Gastrocnemius medialis (tissue), 4 donors: Measurements from ENCODE around the gene TMTC1. TPM values are rescaled to one million over a fixed set of nuclear protein-coding genes. Genes with fewer than 3 reads are reported as not detected.
A peak's percentile ranks its signal among the peaks of the same experiment; 100 is the strongest.

Source experiments
- ATAC-seq, 2 donors: fragments of 150-250 bp; one replicate each; pipeline ENCODE4 v1.9.1; 2016
- DNase-seq, 2 donors: peaks; one replicate each; pipeline ENCODE4 v3.0.0-alpha.2; 2019
- H3K27ac ChIP-seq, 4 donors: fragments of 200-600 bp; sonication (generic); 1 replicate in 1 of 4; 2 replicates in 3 of 4; pipeline ENCODE4 v1.5.1; 2016 to 2018; ENCODE audit warnings: mild to moderate bottlenecking in 2 of 4, moderate library complexity in 1 of 4
- H3K27me3 ChIP-seq, 3 donors: fragments of 200-600 bp; sonication (generic) in 2 of 3; 1 replicate in 1 of 3; 2 replicates in 2 of 3; pipeline versions ENCODE4 v1.5.1 to v1.6.0; 2016 to 2019; ENCODE audit warnings: mild to moderate bottlenecking in 1 of 3, moderate library complexity in 1 of 3
- H3K36me3 ChIP-seq, 2 donors: fragments of 200-600 bp; sonication (generic) in 1 of 2; one replicate each; pipeline ENCODE4 v1.5.1; 2017 to 2018
- H3K4me1 ChIP-seq, 2 donors: fragments of 200-600 bp; sonication (generic) in 1 of 2; one replicate each; pipeline ENCODE4 v1.5.1; 2016 to 2017; ENCODE audit warnings: mild to moderate bottlenecking in 2 of 2
- H3K4me3 ChIP-seq, 4 donors: fragments of 200-600 bp; sonication (generic) in 3 of 4; 1 replicate in 1 of 4; 2 replicates in 3 of 4; pipeline ENCODE4 v1.5.1; 2016 to 2019; ENCODE audit warnings: mild to moderate bottlenecking in 2 of 4
- H3K9me3 ChIP-seq, 3 donors: fragments of 200-600 bp; sonication (generic) in 2 of 3; 1 replicate in 1 of 3; 2 replicates in 2 of 3; pipeline ENCODE4 v1.5.1; 2016 to 2019
- CTCF ChIP-seq, 5 experiments: fragments of 450-650 bp in 3 of 5; fragments of 200-600 bp in 2 of 5; sonication (generic) in 2 of 5; IDR thresholded peaks in 4 of 5; conservative IDR thresholded peaks in 1 of 5; 1 replicate in 4 of 5; 2 replicates in 1 of 5; pipeline ENCODE4 v1.5.1; 2016 to 2019; ENCODE audit warnings: antibody characterized with exemption in 5 of 5, mild to moderate bottlenecking in 3 of 5, moderate library complexity in 3 of 5
- POLR2A ChIP-seq, 2 donors: fragments of 450-650 bp; IDR thresholded peaks; one replicate each; pipeline ENCODE4 v1.6.1; 2017; ENCODE audit warnings: antibody characterized with exemption in 2 of 2, mild to moderate bottlenecking in 2 of 2, moderate library complexity in 2 of 2
- in situ Hi-C, 4 donors: fragments of 200-750 bp; cut with MboI; loops; one replicate each; pipeline versions ENCODE4 v1.15.0 to v1.8.0; 2017; ENCODE audit warnings: low sequenced_read_pairs in 4 of 4
- intact Hi-C: fragments of 100-400 bp; cut with DNase I; formaldehyde crosslinking; loops from one replicate; pipeline ENCODE4 v1.15.1; 2023; ENCODE audit warnings: low total_unique reads
- total RNA-seq, 4 donors: library from RNA; depleted of rRNA; stranded (reverse); fragments of >200 nt; gene quantifications; one replicate each; pipeline versions ENCODE4 v1.1.0 to v1.2.3, GENCODE V29; 2016

Gene TMTC1
- total RNA-seq, 4 donors from 2014 or later = 38.5 to 83.5 (median 42.6) TPM

- in situ Hi-C loops (no loop called here), intact Hi-C loops (no loop called here)
- no peak overlapping the region for H3K4me3 ChIP-seq
- H3K27me3 ChIP-seq = no peaks in the 10 kb centered on the region
- peaks cover 36 to 40% of the 10 kb centered on the region in 2 donors for H3K4me1 ChIP-seq
- no peak overlapping the region for H3K27ac ChIP-seq
- TF ChIP-seq POLR2A (IDR thresholded peaks at IDR 0.05) (no peak), CTCF (IDR thresholded peaks at IDR 0.05 in 4 of 5, conservative IDR thresholded peaks at IDR 0.05 in 1 of 5) (no peak)
- ATAC-seq (no peak), DNase-seq (no peak)
- no peaks in the 10 kb centered on the region for H3K36me3 ChIP-seq
- H3K9me3 ChIP-seq = no peaks in the 10 kb centered on the region
Observed at GRCh38 chr12:29671742-29672141, 112.0 kb downstream of the TMTC1 start.

GRCh38 chr12:29667011-29667410 is 116.7 kb downstream of the TMTC1 start:
- ATAC-seq = no peak
- Histone ChIP-seq H3K36me3 (no peaks in the 10 kb centered on the region), H3K4me3 (no peak overlapping the region), H3K4me1 (peaks cover 4 to 9% of the 10 kb centered on the region in 2 donors), H3K27me3 (no peaks in the 10 kb centered on the region), H3K27ac (no peak overlapping the region), H3K9me3 (no peaks in the 10 kb centered on the region)
- intact Hi-C loops (no loop called here), in situ Hi-C loops (no loop called here)
- no peak for DNase-seq
- TF ChIP-seq CTCF (IDR thresholded peaks at IDR 0.05 in 4 of 5, conservative IDR thresholded peaks at IDR 0.05 in 1 of 5) = no peak

- in situ Hi-C loops (no loop called here), intact Hi-C loops (no loop called here)
- Histone ChIP-seq H3K27ac (no peak overlapping the region), H3K36me3 (no peaks in the 10 kb centered on the region), H3K4me3 (no peak overlapping the region), H3K27me3 (no peaks in the 10 kb centered on the region), H3K9me3 (no peaks in the 10 kb centered on the region), H3K4me1 (peaks cover 13 to 17% of the 10 kb centered on the region in 2 donors)
- TF ChIP-seq POLR2A (IDR thresholded peaks at IDR 0.05) (no peak), CTCF (IDR thresholded peaks at IDR 0.05 in 4 of 5, conservative IDR thresholded peaks at IDR 0.05 in 1 of 5) (no peak)
- no peak for ATAC-seq
- no peak for DNase-seq
Observed at GRCh38 chr12:29665107-29665506, 118.6 kb downstream of the TMTC1 start.

- Histone ChIP-seq H3K9me3 (no peaks in the 10 kb centered on the region), H3K27ac (peak overlapping the region in 3 of 4 donors; percentile 0 to 34 (median 8)), H3K27me3 (no peaks in the 10 kb centered on the region), H3K4me3 (no peak overlapping the region), H3K4me1 (peaks cover 18 to 26% of the 10 kb centered on the region in 2 donors), H3K36me3 (no peaks in the 10 kb centered on the region)
- TF ChIP-seq CTCF (IDR thresholded peaks at IDR 0.05 in 4 of 5, conservative IDR thresholded peaks at IDR 0.05 in 1 of 5) = no peak
- no peak for TF ChIP-seq POLR2A (IDR thresholded peaks at IDR 0.05)
- DNase-seq (no peak), ATAC-seq (no peak)
- intact Hi-C loops (no loop called here), in situ Hi-C loops (no loop called here)
Observed at GRCh38 chr12:29662734-29663323, 120.9 kb downstream of the TMTC1 start.

- H3K4me3 ChIP-seq = no peak overlapping the region
- DNase-seq (no peak), ATAC-seq (no peak)
- no peaks in the 10 kb centered on the region for H3K36me3 ChIP-seq
- no peak for TF ChIP-seq CTCF (IDR thresholded peaks at IDR 0.05 in 4 of 5, conservative IDR thresholded peaks at IDR 0.05 in 1 of 5)
- no peak for TF ChIP-seq POLR2A (IDR thresholded peaks at IDR 0.05)
- H3K27me3 ChIP-seq = no peaks in the 10 kb centered on the region
- in situ Hi-C loops (no loop called here), intact Hi-C loops (no loop called here)
- H3K27ac ChIP-seq = peak overlapping the region; percentile 4 to 57 (median 31)
- no peaks in the 10 kb centered on the region for H3K9me3 ChIP-seq
- peaks cover 38 to 43% of the 10 kb centered on the region in 2 donors for H3K4me1 ChIP-seq
Observed at GRCh38 chr12:29660847-29661246, 122.9 kb downstream of the TMTC1 start.
